ENCODE data around the gene DDX54.

GRCh38 chr12:113170457-113170856 lies 14.8 kb downstream of the DDX54 start:
- no peak for TF ChIP-seq CTCF (IDR thresholded peaks at IDR 0.05)
- no peak for TF ChIP-seq ZFX (IDR thresholded peaks at IDR 0.05; ENCODE audit: borderline replicate concordance)

All from 22Rv1 (cell line).